Measurements from ENCODE around the gene VMO1. TPM values are rescaled to one million over a fixed set of nuclear protein-coding genes. Genes with fewer than 3 reads are reported as not detected.

VMO1 gene
- total and polyA plus RNA-seq, 3 donors from 2014 or later: 0.62 to 1.3 (median 0.98) TPM

DNA sequence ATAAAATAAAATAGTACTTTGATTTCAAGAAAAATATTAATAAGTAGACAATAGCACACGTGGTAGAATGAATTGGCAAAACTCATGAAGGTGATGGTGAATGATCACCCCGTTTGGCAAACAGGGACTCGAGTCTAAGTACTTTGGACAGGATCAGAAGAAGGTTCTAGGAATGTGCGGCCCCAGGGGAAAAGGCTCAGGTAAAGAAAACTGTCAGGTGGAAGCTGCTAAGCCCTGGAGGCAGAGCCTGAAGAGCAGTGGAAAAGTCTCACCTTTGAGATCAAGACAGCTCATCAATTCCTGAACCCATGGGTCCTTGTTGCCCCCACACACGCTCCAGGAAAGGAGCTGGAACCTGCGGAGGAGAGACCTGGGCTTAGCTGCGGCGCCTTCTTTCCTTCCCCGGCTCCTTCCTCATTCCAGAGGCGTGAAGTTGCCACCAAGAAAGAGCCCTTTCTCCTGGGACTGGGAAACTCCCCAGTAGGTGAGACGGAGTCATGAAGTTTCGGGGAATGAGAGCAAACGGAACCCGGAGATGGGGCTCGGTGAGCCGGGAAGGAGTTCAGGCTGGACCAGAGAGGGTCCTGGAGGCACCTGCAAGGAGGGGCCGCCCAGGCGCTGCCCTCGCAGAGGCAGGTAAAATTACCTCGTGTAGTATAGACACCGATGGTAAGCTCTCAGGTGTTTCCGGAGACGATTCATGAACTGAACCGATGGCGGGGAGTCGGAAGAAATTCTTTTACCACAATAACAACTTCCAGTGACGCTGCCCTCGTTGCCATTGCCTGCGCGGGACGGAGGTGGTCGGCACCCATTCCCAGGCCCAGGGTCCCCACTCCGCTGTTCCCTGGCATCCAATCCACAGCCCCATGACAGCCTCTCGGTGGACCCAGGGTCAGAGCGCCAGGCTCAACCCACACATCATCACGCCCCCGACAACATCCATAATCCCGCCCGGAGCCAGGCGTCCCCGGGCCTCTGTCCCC, 47.7 kb downstream of the VMO1 start:
- Histone ChIP-seq H3K4me3 (peak overlapping the region; percentile 74 to 81), H3K27me3 (no peaks in the 10 kb centered on the region), H3K27ac (peak overlapping the region; percentile 60 to 61), H3K4me1 (no peaks in the 10 kb centered on the region), H3K36me3 (ENCODE audit: low read depth, missing control alignments) (no peaks in the 10 kb centered on the region), H3K9me3 (no peaks in the 10 kb centered on the region)
- intact Hi-C loops (cut with DNase I; ENCODE audit: low total_unique reads): loop anchor here (10.0 kb wide), 1 partner anchor 146 kb away; no protein-coding TSS in a partner anchor
- 26 to 28% methylated on average over 40 of the region's 41 CpGs for WGBS, 2 donors
- no peak for DNase-seq
- TF ChIP-seq CTCF (IDR thresholded peaks at IDR 0.05) (no peak), POLR2A (IDR thresholded peaks at IDR 0.05) (no peak)

DNA sequence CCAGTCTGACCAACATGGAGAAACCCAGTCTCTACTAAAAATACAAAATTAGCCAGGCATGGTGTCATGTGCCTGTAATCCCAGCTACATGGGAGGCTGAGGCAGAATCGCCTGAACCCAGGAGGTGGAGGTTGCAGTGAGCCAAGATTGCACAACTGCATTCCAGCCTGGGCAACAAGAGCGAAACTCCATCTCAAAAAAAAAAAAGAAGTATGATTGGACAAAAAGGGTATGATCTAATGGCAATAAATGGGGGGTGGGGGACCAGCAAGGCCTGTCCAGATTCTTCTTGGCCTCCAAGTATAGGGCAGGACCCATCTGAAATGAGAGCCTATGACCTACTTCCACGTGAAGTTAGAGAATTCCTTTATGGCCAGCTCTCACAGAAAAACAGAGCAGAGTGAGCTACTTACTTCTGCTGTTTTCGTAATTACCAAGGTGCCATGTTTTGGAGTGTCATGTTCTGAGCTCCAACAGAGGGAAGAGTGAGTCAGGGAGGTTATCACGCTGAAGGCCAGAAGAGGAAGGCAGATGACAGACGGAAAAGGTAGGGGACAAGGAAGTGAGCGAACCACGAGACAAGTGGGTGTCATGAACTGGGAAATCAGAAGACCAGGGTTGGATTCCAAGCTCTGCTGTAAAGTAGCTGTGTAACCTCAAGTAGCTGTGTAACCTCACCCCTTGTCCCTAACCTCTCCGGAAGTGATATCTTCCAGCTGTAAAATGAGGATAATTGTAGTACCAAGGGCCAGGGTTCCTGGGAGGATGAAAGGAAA, 50.1 kb downstream of the VMO1 start:
- DNase-seq: no peak
- Histone ChIP-seq H3K27me3 (no peaks in the 10 kb centered on the region), H3K9me3 (no peaks in the 10 kb centered on the region), H3K27ac (no peak overlapping the region), H3K36me3 (ENCODE audit: low read depth, missing control alignments) (no peaks in the 10 kb centered on the region), H3K4me1 (peaks cover 4% of the 10 kb centered on the region), H3K4me3 (no peak overlapping the region)
- no peak for TF ChIP-seq POLR2A (IDR thresholded peaks at IDR 0.05)
- TF ChIP-seq CTCF (IDR thresholded peaks at IDR 0.05): no peak
- intact Hi-C loops (cut with DNase I; ENCODE audit: low total_unique reads): loop anchor here (10.0 kb wide), 1 partner anchor 149 kb away; no protein-coding TSS in a partner anchor
- 79 to 80% methylated on average over 9 of the region's 9 CpGs for WGBS, 2 donors

Other genes with a start within 250 kb of the VMO1 start
- 10 to 100 TPM; 74.1 to 78.9 TPM for gene MYBBP1A, start 231.0 kb downstream of the VMO1 start, total RNA-seq
- gene MYBBP1A, start 231.0 kb downstream of the VMO1 start, polyA plus RNA-seq (ENCODE audit: insufficient read depth, low read depth, low replicate concordance): 32.9 TPM
- gene GGT6, start 225.8 kb downstream of the VMO1 start, total RNA-seq: 1 to 10 TPM; 3.8 to 5.9 TPM
- gene GGT6, start 225.8 kb downstream of the VMO1 start, polyA plus RNA-seq (ENCODE audit: insufficient read depth, low read depth, low replicate concordance): 2.5 TPM
- gene SMTNL2, start 201.8 kb downstream of the VMO1 start, total RNA-seq: 1 to 10 TPM; 2.6 to 4.3 TPM
- 6.9 TPM for gene SMTNL2, start 201.8 kb downstream of the VMO1 start, polyA plus RNA-seq (ENCODE audit: insufficient read depth, low read depth, low replicate concordance)
- 1 to 10 TPM; 1.3 to 2.4 TPM for gene ALOX15, start 144.7 kb downstream of the VMO1 start, total RNA-seq
- 5.2 TPM for gene ALOX15, start 144.7 kb downstream of the VMO1 start, polyA plus RNA-seq (ENCODE audit: insufficient read depth, low read depth, low replicate concordance)
- 10 to 100 TPM; 88.0 to 88.1 TPM for gene PELP1, start 82.2 kb downstream of the VMO1 start, total RNA-seq
- gene PELP1, start 82.2 kb downstream of the VMO1 start, polyA plus RNA-seq (ENCODE audit: insufficient read depth, low read depth, low replicate concordance): 74.4 TPM
- gene ARRB2, start 75.7 kb downstream of the VMO1 start, total RNA-seq: 10 to 100 TPM; 13.5 to 19.5 TPM
- 23.0 TPM for gene ARRB2, start 75.7 kb downstream of the VMO1 start, polyA plus RNA-seq (ENCODE audit: insufficient read depth, low read depth, low replicate concordance)
- 10 to 100 TPM; 28.7 to 33.7 TPM for gene MED11, start 54.9 kb downstream of the VMO1 start, total RNA-seq
- gene MED11, start 54.9 kb downstream of the VMO1 start, polyA plus RNA-seq (ENCODE audit: insufficient read depth, low read depth, low replicate concordance): 24.6 TPM
- 10 to 100 TPM; 23.7 to 25.2 TPM for gene ZMYND15, start 46.5 kb downstream of the VMO1 start, total RNA-seq
- 78.7 TPM for gene ZMYND15, start 46.5 kb downstream of the VMO1 start, polyA plus RNA-seq (ENCODE audit: insufficient read depth, low read depth, low replicate concordance)
- gene CXCL16, start 46.4 kb downstream of the VMO1 start, total RNA-seq: 100 to 1,000 TPM in 1 of 2 donors, 10 to 100 TPM in 1; 53.0 to 172 TPM
- gene CXCL16, start 46.4 kb downstream of the VMO1 start, polyA plus RNA-seq (ENCODE audit: insufficient read depth, low read depth, low replicate concordance): 201 TPM
- gene TM4SF5, start 14.5 kb downstream of the VMO1 start, total RNA-seq: 1 to 10 TPM in 1 of 2 donors, not detected in 1; 1.5 TPM
- gene TM4SF5, start 14.5 kb downstream of the VMO1 start, polyA plus RNA-seq (ENCODE audit: insufficient read depth, low read depth, low replicate concordance): not detected
- gene GLTPD2, start 2.6 kb upstream of the VMO1 start, total RNA-seq: not detected
- not detected for gene GLTPD2, start 2.6 kb upstream of the VMO1 start, polyA plus RNA-seq (ENCODE audit: insufficient read depth, low read depth, low replicate concordance)
- 100 to 1,000 TPM; 101 to 138 TPM for gene PSMB6, start 9.8 kb upstream of the VMO1 start, total RNA-seq
- gene PSMB6, start 9.8 kb upstream of the VMO1 start, polyA plus RNA-seq (ENCODE audit: insufficient read depth, low read depth, low replicate concordance): 191 TPM
- gene PLD2, start 20.8 kb upstream of the VMO1 start, total RNA-seq: 10 to 100 TPM; 17.5 to 31.2 TPM
- gene PLD2, start 20.8 kb upstream of the VMO1 start, polyA plus RNA-seq (ENCODE audit: insufficient read depth, low read depth, low replicate concordance): 11.0 TPM
- gene MINK1, start 47.0 kb upstream of the VMO1 start, total RNA-seq: 100 to 1,000 TPM; 135 to 142 TPM
- 77.4 TPM for gene MINK1, start 47.0 kb upstream of the VMO1 start, polyA plus RNA-seq (ENCODE audit: insufficient read depth, low read depth, low replicate concordance)
- gene C17orf107, start 113.2 kb upstream of the VMO1 start, total RNA-seq: 1 to 10 TPM; 2.8 to 4.1 TPM
- 1.5 TPM for gene C17orf107, start 113.2 kb upstream of the VMO1 start, polyA plus RNA-seq (ENCODE audit: insufficient read depth, low read depth, low replicate concordance)
- 1 to 10 TPM; 1.4 to 2.6 TPM for gene CHRNE, start 116.7 kb upstream of the VMO1 start, total RNA-seq
- 1.4 TPM for gene CHRNE, start 116.7 kb upstream of the VMO1 start, polyA plus RNA-seq (ENCODE audit: insufficient read depth, low read depth, low replicate concordance)
- under 1 TPM; 0.12 to 0.47 TPM for gene GP1BA, start 145.9 kb upstream of the VMO1 start, total RNA-seq
- 0.88 TPM for gene GP1BA, start 145.9 kb upstream of the VMO1 start, polyA plus RNA-seq (ENCODE audit: insufficient read depth, low read depth, low replicate concordance)
- 10 to 100 TPM; 23.7 to 25.9 TPM for gene SLC25A11, start 153.7 kb upstream of the VMO1 start, total RNA-seq
- gene SLC25A11, start 153.7 kb upstream of the VMO1 start, polyA plus RNA-seq (ENCODE audit: insufficient read depth, low read depth, low replicate concordance): 24.3 TPM
- gene RNF167, start 153.9 kb upstream of the VMO1 start, total RNA-seq: 100 to 1,000 TPM; 110 to 111 TPM
- 211 TPM for gene RNF167, start 153.9 kb upstream of the VMO1 start, polyA plus RNA-seq (ENCODE audit: insufficient read depth, low read depth, low replicate concordance)
- 100 to 1,000 TPM; 257 to 349 TPM for gene PFN1, start 162.2 kb upstream of the VMO1 start, total RNA-seq
- gene PFN1, start 162.2 kb upstream of the VMO1 start, polyA plus RNA-seq (ENCODE audit: insufficient read depth, low read depth, low replicate concordance): 244 TPM
- gene ENO3, start 164.8 kb upstream of the VMO1 start, total RNA-seq: 10 to 100 TPM; 16.4 to 17.2 TPM
- gene ENO3, start 164.8 kb upstream of the VMO1 start, polyA plus RNA-seq (ENCODE audit: insufficient read depth, low read depth, low replicate concordance): 29.9 TPM
- gene SPAG7, start 181.5 kb upstream of the VMO1 start, total RNA-seq: 10 to 100 TPM; 54.9 to 66.1 TPM
- gene SPAG7, start 181.5 kb upstream of the VMO1 start, polyA plus RNA-seq (ENCODE audit: insufficient read depth, low read depth, low replicate concordance): 79.5 TPM
- gene CAMTA2, start 201.3 kb upstream of the VMO1 start, total RNA-seq: 10 to 100 TPM; 22.4 to 51.3 TPM
- 59.3 TPM for gene CAMTA2, start 201.3 kb upstream of the VMO1 start, polyA plus RNA-seq (ENCODE audit: insufficient read depth, low read depth, low replicate concordance)
- 10 to 100 TPM; 32.6 to 53.0 TPM for gene INCA1, start 211.2 kb upstream of the VMO1 start, total RNA-seq
- gene INCA1, start 211.2 kb upstream of the VMO1 start, polyA plus RNA-seq (ENCODE audit: insufficient read depth, low read depth, low replicate concordance): 64.4 TPM
- 10 to 100 TPM; 51.1 to 54.1 TPM for gene KIF1C, start 211.6 kb upstream of the VMO1 start, total RNA-seq
- gene KIF1C, start 211.6 kb upstream of the VMO1 start, polyA plus RNA-seq (ENCODE audit: insufficient read depth, low read depth, low replicate concordance): 79.9 TPM
- gene SLC52A1, start 249.1 kb upstream of the VMO1 start, total RNA-seq: 1 to 10 TPM in 1 of 2 donors, under 1 TPM in 1; 0.99 to 1.7 TPM
- gene SLC52A1, start 249.1 kb upstream of the VMO1 start, polyA plus RNA-seq (ENCODE audit: insufficient read depth, low read depth, low replicate concordance): 0.50 TPM